Measurements from ENCODE around the gene RPL39.
"Not testable (repeated sequence)": the region's sequence is repeated elsewhere in the genome, so short reads cannot be mapped to it uniquely, and the experiment has no call there.

The RPL39 gene

GRCh38 chrX:119763836-119764387, 27.5 kb downstream of the RPL39 start:
- in situ Hi-C loops (cut with MboI; ENCODE audit: low sequenced_read_pairs) = no loop called here

- in situ Hi-C loops (cut with MboI; ENCODE audit: low sequenced_read_pairs) = no loop called here
Measured at GRCh38 chrX:119763181-119763580, 28.2 kb downstream of the RPL39 start.

- in situ Hi-C loops (cut with MboI; ENCODE audit: low sequenced_read_pairs) = no loop called here
Measured at GRCh38 chrX:119762718-119763117, 28.7 kb downstream of the RPL39 start.

GRCh38 chrX:119760026-119760877, 31.2 kb downstream of the RPL39 start:
- in situ Hi-C loops (cut with MboI; ENCODE audit: low sequenced_read_pairs) = no loop called here

- in situ Hi-C loops (cut with MboI; ENCODE audit: low sequenced_read_pairs) = no loop called here
Measured at GRCh38 chrX:119759248-119759766, 32.1 kb downstream of the RPL39 start.

- in situ Hi-C loops (cut with MboI; ENCODE audit: low sequenced_read_pairs) = no loop called here
Measured at GRCh38 chrX:119758731-119759247, 32.6 kb downstream of the RPL39 start.

GRCh38 chrX:119757979-119758730, 33.3 kb downstream of the RPL39 start, which contains the start of gene SOWAHD:
Gene SOWAHD, plus strand, starts transcription at chrX:119758588. Its CDS starts 80 bp downstream, at chrX:119758668.
- in situ Hi-C loops (cut with MboI; ENCODE audit: low sequenced_read_pairs) = no loop called here

GRCh38 chrX:119757646-119757978, 33.8 kb downstream of the RPL39 start:
- in situ Hi-C loops (cut with MboI; ENCODE audit: low sequenced_read_pairs) = no loop called here

- in situ Hi-C loops (cut with MboI; ENCODE audit: low sequenced_read_pairs) = no loop called here
Measured at GRCh38 chrX:119756926-119757635, 34.3 kb downstream of the RPL39 start.

GRCh38 chrX:119755981-119756533, 35.4 kb downstream of the RPL39 start:
- in situ Hi-C loops (cut with MboI; ENCODE audit: low sequenced_read_pairs) = no loop called here

- in situ Hi-C loops (cut with MboI; ENCODE audit: low sequenced_read_pairs) = no loop called here
Measured at GRCh38 chrX:119753639-119754257, 37.7 kb downstream of the RPL39 start.

GRCh38 chrX:119753001-119753400, 38.4 kb downstream of the RPL39 start:
- in situ Hi-C loops (cut with MboI; ENCODE audit: low sequenced_read_pairs) = no loop called here

GRCh38 chrX:119750751-119751150, 40.7 kb downstream of the RPL39 start:
- in situ Hi-C loops (cut with MboI; ENCODE audit: low sequenced_read_pairs) = not testable (repeated sequence)

- in situ Hi-C loops (cut with MboI; ENCODE audit: low sequenced_read_pairs) = not testable (repeated sequence)
Measured at GRCh38 chrX:119750131-119750530, 41.3 kb downstream of the RPL39 start.

GRCh38 chrX:119745283-119745848, 46.1 kb downstream of the RPL39 start:
- in situ Hi-C loops (cut with MboI; ENCODE audit: low sequenced_read_pairs) = loop anchor here (25.0 kb wide), 1 partner anchor 233 kb away; no protein-coding TSS in a partner anchor

GRCh38 chrX:119738742-119739141, 52.7 kb downstream of the RPL39 start:
- in situ Hi-C loops (cut with MboI; ENCODE audit: low sequenced_read_pairs) = loop anchor here (25.0 kb wide), 1 partner anchor 226 kb away; no protein-coding TSS in a partner anchor
